NT2/D1 (cell line): ENCODE data around the gene AWAT1.

Source experiments
- DNase-seq: peaks from one replicate; pipeline ENCODE4 v3.0.0-alpha.2; 2011; ENCODE audit warnings: low read depth, low spot score
- H3K27me3 ChIP-seq: 2 replicates; pipeline ENCODE4 v1.6.0; 2011; ENCODE audit warnings: mild to moderate bottlenecking; ENCODE audit not compliant: insufficient read length, insufficient read depth
- H3K36me3 ChIP-seq: 2 replicates; pipeline ENCODE4 v1.6.1; 2011; ENCODE audit warnings: mild to moderate bottlenecking, low read length, mixed read lengths; ENCODE audit not compliant: insufficient read depth, insufficient read length
- H3K4me1 ChIP-seq: 2 replicates; pipeline ENCODE4 v1.5.1; 2011; ENCODE audit not compliant: insufficient read depth, insufficient read length
- H3K4me3 ChIP-seq: 2 replicates; pipeline ENCODE4 v1.5.1; 2011; ENCODE audit warnings: low read depth; ENCODE audit not compliant: insufficient read length
- H3K9ac ChIP-seq: 2 replicates; pipeline ENCODE4 v1.6.0; 2011; ENCODE audit warnings: low read depth; ENCODE audit not compliant: insufficient read length
- H3K9me3 ChIP-seq: 2 replicates; pipeline ENCODE4 v1.5.1; 2011; ENCODE audit warnings: mild to moderate bottlenecking, low read length; ENCODE audit not compliant: insufficient read depth
- SUZ12 ChIP-seq: IDR thresholded peaks from 2 replicates; pipeline ENCODE4 v1.6.1; 2011; ENCODE audit not compliant: insufficient read length, insufficient read depth; ENCODE audit errors: extremely low read depth
- YY1 ChIP-seq: IDR thresholded peaks from 2 replicates; pipeline ENCODE4 v1.6.1; 2011; ENCODE audit not compliant: insufficient read length, insufficient read depth
- ZNF274 ChIP-seq: IDR thresholded peaks from 2 replicates; pipeline ENCODE4 v1.6.1; 2011; ENCODE audit warnings: mild to moderate bottlenecking, low read depth, low read length

The AWAT1 gene

GRCh38 chrX:70252491-70252890 is 18.0 kb downstream of the AWAT1 start:
- Histone ChIP-seq H3K36me3 (no peaks in the 10 kb centered on the region), H3K9ac (no peak overlapping the region), H3K9me3 (no peaks in the 10 kb centered on the region), H3K4me1 (no peaks in the 10 kb centered on the region), H3K27me3 (no peaks in the 10 kb centered on the region), H3K4me3 (no peak overlapping the region)
- DNase-seq, result no peak
- TF ChIP-seq YY1, result no peak
- TF ChIP-seq ZNF274, result no peak
- TF ChIP-seq SUZ12, result no peak

GRCh38 chrX:70253377-70254062 is 19.1 kb downstream of the AWAT1 start:
- H3K4me1 ChIP-seq, result no peaks in the 10 kb centered on the region
- H3K36me3 ChIP-seq, result no peaks in the 10 kb centered on the region
- H3K9me3 ChIP-seq, result no peaks in the 10 kb centered on the region
- TF ChIP-seq ZNF274 (no peak), YY1 (no peak), SUZ12 (no peak)
- H3K4me3 ChIP-seq, result no peak overlapping the region
- no peak overlapping the region for H3K9ac ChIP-seq
- no peak for DNase-seq
- H3K27me3 ChIP-seq, result no peaks in the 10 kb centered on the region

- no peaks in the 10 kb centered on the region for H3K9me3 ChIP-seq
- no peak for TF ChIP-seq ZNF274
- TF ChIP-seq YY1, result no peak
- no peak for TF ChIP-seq SUZ12
- H3K9ac ChIP-seq, result no peak overlapping the region
- H3K4me1 ChIP-seq, result no peaks in the 10 kb centered on the region
- no peaks in the 10 kb centered on the region for H3K36me3 ChIP-seq
- H3K27me3 ChIP-seq, result no peaks in the 10 kb centered on the region
- H3K4me3 ChIP-seq, result no peak overlapping the region
- no peak for DNase-seq
Observed at GRCh38 chrX:70254063-70254400, 19.6 kb downstream of the AWAT1 start.

- no peak overlapping the region for H3K4me3 ChIP-seq
- no peak overlapping the region for H3K9ac ChIP-seq
Observed at GRCh38 chrX:70254909-70255308, 20.5 kb downstream of the AWAT1 start.

GRCh38 chrX:70255452-70255851 is 21.0 kb downstream of the AWAT1 start:
- TF ChIP-seq ZNF274 (no peak), YY1 (no peak), SUZ12 (no peak)
- H3K36me3 ChIP-seq, result no peaks in the 10 kb centered on the region
- no peaks in the 10 kb centered on the region for H3K9me3 ChIP-seq
- DNase-seq, result no peak
- no peak overlapping the region for H3K4me3 ChIP-seq
- H3K27me3 ChIP-seq, result no peaks in the 10 kb centered on the region
- H3K9ac ChIP-seq, result no peak overlapping the region
- no peaks in the 10 kb centered on the region for H3K4me1 ChIP-seq

More at GRCh38 chrX:70254909-70255308, 20.5 kb downstream of the AWAT1 start:
- Histone ChIP-seq H3K36me3 (no peaks in the 10 kb centered on the region), H3K9me3 (no peaks in the 10 kb centered on the region), H3K4me1 (no peaks in the 10 kb centered on the region), H3K27me3 (no peaks in the 10 kb centered on the region)
- TF ChIP-seq YY1 (no peak), ZNF274 (no peak), SUZ12 (no peak)
- no peak for DNase-seq

GRCh38 chrX:70257423-70258288 is 23.2 kb downstream of the AWAT1 start:
- H3K4me1 ChIP-seq, result no peaks in the 10 kb centered on the region
- no peaks in the 10 kb centered on the region for H3K9me3 ChIP-seq
- no peak for DNase-seq
- no peak for TF ChIP-seq YY1
- TF ChIP-seq ZNF274, result no peak
- no peak for TF ChIP-seq SUZ12
- H3K9ac ChIP-seq, result no peak overlapping the region
- H3K4me3 ChIP-seq, result no peak overlapping the region
- no peaks in the 10 kb centered on the region for H3K27me3 ChIP-seq
- H3K36me3 ChIP-seq, result no peaks in the 10 kb centered on the region

- no peaks in the 10 kb centered on the region for H3K36me3 ChIP-seq
- no peaks in the 10 kb centered on the region for H3K27me3 ChIP-seq
- H3K4me3 ChIP-seq, result no peak within 1 kb of the TSS
- H3K4me1 ChIP-seq, result no peaks in the 10 kb centered on the region
- no peaks in the 10 kb centered on the region for H3K9me3 ChIP-seq
- no peak within 1 kb of the TSS for H3K9ac ChIP-seq
- no peak for TF ChIP-seq YY1
- TF ChIP-seq SUZ12, result no peak
- no peak for TF ChIP-seq ZNF274
- no peak for DNase-seq
Observed at GRCh38 chrX:70260104-70260503, 25.6 kb downstream of the AWAT1 start, which contains the start of gene P2RY4. Gene P2RY4, minus strand, starts transcription at chrX:70260204. Its CDS starts 580 bp downstream, at chrX:70259624.
